Ishikawa (cell line): Measurements from ENCODE around the gene PLSCR5.

Experiments
- CREB1 ChIP-seq: IDR thresholded peaks from 2 replicates; pipeline ENCODE4 v1.6.1; 2012; ENCODE audit warnings: low read depth
- EGR1 ChIP-seq: IDR thresholded peaks from 2 replicates; pipeline ENCODE4 v1.6.1; 2012
- RAD21 ChIP-seq: IDR thresholded peaks from 2 replicates; pipeline ENCODE4 v1.6.1; 2012; ENCODE audit warnings: low read depth
- TF ChIP-seq, protein P1 (sequence below): IDR thresholded peaks from 2 replicates; pipeline ENCODE4 v1.6.1; 2012
- TF ChIP-seq, protein P2 (sequence below): IDR thresholded peaks from 2 replicates; pipeline ENCODE4 v1.6.1; 2012
- TF ChIP-seq, protein P3 (sequence below): IDR thresholded peaks from 2 replicates; pipeline ENCODE4 v1.6.1; 2012; ENCODE audit warnings: low read depth, mild to moderate bottlenecking

DNA sequence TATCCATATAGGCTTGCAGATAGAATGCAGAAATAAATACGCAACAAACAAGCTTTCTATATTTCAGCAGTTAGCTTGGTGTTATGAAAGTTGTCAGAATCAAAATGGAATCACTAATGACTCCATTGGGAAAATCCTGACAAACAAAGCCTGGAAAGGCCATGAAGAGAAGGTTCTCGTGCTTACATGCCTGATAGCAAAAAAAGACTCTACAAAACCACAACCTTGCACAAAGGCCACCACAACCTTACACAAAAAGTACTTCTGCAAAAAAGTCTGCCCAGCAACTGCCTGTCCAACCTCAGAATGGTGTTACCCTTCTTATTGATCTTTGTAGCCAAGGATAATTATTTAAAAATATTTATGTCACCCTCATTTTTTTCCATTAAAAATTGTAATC is 46.4 kb downstream of the PLSCR5 start:
- TF ChIP-seq, protein P1, sequence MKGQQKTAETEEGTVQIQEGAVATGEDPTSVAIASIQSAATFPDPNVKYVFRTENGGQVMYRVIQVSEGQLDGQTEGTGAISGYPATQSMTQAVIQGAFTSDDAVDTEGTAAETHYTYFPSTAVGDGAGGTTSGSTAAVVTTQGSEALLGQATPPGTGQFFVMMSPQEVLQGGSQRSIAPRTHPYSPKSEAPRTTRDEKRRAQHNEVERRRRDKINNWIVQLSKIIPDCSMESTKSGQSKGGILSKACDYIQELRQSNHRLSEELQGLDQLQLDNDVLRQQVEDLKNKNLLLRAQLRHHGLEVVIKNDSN: no peak
- no peak for TF ChIP-seq CREB1
- TF ChIP-seq, protein P2, sequence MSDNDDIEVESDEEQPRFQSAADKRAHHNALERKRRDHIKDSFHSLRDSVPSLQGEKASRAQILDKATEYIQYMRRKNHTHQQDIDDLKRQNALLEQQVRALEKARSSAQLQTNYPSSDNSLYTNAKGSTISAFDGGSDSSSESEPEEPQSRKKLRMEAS: no peak
- TF ChIP-seq EGR1: no peak
- TF ChIP-seq, protein P3, sequence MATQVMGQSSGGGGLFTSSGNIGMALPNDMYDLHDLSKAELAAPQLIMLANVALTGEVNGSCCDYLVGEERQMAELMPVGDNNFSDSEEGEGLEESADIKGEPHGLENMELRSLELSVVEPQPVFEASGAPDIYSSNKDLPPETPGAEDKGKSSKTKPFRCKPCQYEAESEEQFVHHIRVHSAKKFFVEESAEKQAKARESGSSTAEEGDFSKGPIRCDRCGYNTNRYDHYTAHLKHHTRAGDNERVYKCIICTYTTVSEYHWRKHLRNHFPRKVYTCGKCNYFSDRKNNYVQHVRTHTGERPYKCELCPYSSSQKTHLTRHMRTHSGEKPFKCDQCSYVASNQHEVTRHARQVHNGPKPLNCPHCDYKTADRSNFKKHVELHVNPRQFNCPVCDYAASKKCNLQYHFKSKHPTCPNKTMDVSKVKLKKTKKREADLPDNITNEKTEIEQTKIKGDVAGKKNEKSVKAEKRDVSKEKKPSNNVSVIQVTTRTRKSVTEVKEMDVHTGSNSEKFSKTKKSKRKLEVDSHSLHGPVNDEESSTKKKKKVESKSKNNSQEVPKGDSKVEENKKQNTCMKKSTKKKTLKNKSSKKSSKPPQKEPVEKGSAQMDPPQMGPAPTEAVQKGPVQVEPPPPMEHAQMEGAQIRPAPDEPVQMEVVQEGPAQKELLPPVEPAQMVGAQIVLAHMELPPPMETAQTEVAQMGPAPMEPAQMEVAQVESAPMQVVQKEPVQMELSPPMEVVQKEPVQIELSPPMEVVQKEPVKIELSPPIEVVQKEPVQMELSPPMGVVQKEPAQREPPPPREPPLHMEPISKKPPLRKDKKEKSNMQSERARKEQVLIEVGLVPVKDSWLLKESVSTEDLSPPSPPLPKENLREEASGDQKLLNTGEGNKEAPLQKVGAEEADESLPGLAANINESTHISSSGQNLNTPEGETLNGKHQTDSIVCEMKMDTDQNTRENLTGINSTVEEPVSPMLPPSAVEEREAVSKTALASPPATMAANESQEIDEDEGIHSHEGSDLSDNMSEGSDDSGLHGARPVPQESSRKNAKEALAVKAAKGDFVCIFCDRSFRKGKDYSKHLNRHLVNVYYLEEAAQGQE: no peak
- no peak for TF ChIP-seq RAD21
